Dermis blood vessel endothelial cell (primary cell): Measurements from ENCODE around the gene INHBC. TPM values are rescaled to one million over a fixed set of nuclear protein-coding genes. Genes with fewer than 3 reads are reported as not detected.

Experiments used
- DNase-seq: peaks from one replicate; pipeline ENCODE4 v3.0.0; 2010
- total RNA-seq: library from RNA; depleted of rRNA; stranded (reverse); fragments of >200 nt; gene quantifications from 2 replicates; pipeline ENCODE4 v1.2.3, GENCODE V29; 2014

Gene INHBC
- total RNA-seq, 1 donor from 2014 or later = not detected

DNA sequence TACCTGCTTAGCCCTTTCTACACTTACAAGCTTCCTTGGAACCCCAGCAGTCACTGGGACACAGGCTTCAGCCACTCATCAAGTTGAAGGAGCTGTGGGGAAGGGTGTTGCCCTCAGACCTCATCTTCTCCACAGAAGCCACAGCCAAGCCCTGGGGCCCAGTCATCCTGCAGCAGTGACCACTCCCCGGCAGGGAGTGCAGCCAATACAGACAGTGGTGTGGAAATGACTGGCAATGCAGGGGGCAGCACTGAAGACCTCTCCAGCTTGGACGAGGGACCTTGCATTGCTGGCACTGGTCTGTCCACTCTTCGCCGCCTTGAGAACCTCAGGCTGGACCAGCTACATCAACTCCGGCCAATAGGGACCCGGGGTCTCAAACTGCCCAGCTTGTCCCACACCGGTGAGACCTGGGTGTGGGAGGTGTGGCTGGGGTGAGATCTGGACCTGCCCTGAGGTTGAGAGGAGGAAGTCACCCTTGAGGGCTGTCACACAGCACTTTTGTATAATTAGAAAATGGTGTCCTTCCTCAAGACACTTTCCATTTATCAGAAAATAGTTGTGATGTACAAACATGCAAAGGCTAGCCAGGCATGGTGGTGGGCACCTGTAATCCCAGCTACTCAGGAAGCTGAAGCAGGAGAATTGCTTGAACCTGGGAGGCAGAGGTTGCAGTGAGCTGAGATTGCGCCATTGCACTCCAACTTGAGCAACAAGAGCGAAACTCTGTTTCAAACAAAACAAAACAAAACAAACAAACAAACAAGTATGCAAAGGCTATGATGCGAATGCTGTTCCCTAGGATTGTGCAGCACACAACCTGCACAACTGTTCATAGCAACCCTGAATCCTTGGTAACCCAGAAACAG is 34.9 kb downstream of the INHBC start:
- no peak for DNase-seq

DNA sequence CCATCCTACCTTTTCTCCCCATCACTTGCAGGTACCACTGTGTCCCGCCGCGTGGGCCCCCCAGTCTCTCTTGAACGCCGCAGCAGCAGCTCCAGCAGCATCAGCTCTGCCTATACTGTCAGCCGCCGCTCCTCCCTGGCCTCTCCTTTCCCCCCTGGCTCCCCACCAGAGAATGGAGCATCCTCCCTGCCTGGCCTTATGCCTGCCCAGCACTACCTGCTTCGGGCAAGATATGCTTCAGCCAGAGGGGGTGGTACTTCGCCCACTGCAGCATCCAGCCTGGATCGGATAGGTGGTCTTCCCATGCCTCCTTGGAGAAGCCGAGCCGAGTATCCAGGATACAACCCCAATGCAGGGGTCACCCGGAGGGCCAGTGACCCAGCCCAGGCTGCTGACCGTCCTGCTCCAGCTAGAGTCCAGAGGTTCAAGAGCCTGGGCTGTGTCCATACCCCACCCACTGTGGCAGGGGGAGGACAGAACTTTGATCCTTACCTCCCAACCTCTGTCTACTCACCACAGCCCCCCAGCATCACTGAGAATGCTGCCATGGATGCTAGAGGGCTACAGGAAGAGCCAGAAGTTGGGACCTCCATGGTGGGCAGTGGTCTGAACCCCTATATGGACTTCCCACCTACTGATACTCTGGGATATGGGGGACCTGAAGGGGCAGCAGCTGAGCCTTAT is 35.8 kb downstream of the INHBC start:
- DNase-seq = no peak

DNA sequence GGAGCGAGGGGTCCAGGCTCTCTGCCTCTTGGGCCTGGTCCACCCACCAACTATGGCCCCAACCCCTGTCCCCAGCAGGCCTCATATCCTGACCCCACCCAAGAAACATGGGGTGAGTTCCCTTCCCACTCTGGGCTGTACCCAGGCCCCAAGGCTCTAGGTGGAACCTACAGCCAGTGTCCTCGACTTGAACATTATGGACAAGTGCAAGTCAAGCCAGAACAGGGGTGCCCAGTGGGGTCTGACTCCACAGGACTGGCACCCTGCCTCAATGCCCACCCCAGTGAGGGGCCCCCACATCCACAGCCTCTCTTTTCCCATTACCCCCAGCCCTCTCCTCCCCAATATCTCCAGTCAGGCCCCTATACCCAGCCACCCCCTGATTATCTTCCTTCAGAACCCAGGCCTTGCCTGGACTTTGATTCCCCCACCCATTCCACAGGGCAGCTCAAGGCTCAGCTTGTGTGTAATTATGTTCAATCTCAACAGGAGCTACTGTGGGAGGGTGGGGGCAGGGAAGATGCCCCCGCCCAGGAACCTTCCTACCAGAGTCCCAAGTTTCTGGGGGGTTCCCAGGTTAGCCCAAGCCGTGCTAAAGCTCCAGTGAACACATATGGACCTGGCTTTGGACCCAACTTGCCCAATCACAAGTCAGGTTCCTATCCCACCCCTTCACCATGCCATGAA is 36.5 kb downstream of the INHBC start:
- DNase-seq = no peak

DNA sequence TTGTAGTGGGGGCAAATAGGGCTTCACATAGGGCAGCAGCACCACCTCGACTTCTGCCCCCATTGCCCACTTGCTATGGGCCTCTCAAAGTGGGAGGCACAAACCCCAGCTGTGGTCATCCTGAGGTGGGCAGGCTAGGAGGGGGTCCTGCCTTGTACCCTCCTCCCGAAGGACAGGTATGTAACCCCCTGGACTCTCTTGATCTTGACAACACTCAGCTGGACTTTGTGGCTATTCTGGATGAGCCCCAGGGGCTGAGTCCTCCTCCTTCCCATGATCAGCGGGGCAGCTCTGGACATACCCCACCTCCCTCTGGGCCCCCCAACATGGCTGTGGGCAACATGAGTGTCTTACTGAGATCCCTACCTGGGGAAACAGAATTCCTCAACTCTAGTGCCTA is 37.1 kb downstream of the INHBC start:
- DNase-seq = no peak

DNA sequence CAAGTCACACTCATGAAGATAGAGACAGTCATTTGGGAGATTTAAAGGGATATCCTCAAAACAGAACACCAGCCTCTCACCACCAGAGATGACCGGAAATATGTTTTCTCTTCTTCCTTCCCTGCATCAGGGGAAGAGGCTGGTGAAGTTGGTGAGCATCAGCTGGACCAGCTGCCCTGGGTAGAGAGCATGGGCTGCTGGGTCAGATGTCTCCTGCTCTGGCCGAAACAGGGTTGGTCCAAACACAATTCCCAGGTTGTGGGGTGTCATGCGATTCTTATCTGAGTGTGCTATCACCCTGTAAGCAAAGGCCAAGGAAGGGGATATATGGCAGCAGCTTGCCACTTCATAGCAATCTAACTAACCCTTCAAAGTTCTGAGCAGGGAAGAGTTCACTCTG is 37.8 kb downstream of the INHBC start:
- no peak for DNase-seq

DNA sequence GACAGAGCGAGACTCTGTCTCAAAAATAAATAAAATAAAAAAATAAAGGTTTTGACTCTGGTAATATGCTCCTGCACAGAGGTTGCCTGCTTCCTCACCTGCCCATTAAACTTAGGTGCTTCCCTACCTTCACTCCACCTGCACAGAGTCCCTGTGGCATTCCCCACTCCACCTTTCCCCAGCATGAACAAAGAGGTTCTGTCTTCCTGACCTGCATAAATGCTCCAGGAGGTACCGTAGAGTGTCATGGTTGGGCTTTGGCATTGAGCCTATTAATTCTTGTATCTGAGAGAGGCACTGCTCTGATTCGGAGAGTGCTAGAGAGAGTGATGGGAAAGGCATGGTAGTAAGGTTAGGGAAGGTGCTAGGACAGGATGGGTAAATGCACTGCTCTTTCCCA is 38.8 kb downstream of the INHBC start:
- no peak for DNase-seq

DNA sequence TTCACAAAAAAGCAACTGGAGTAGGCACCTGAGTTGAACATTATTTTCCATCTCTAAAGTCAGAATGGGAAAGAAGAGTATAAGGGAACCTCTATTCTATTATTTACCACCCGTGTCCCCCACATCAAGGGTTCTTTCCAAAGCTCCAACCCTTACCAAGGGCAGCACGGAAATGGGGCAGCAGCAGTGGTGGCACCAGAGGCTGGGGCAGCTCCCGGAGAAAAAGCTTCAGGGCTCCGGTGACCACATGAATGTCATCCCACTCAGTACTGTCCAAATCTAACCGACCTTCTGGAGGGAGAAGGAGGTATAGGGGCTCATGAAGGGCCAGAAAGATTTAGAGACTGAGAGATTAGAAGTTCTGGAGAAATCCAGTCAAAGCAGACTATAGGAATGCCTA is 39.3 kb downstream of the INHBC start:
- DNase-seq = no peak

DNA sequence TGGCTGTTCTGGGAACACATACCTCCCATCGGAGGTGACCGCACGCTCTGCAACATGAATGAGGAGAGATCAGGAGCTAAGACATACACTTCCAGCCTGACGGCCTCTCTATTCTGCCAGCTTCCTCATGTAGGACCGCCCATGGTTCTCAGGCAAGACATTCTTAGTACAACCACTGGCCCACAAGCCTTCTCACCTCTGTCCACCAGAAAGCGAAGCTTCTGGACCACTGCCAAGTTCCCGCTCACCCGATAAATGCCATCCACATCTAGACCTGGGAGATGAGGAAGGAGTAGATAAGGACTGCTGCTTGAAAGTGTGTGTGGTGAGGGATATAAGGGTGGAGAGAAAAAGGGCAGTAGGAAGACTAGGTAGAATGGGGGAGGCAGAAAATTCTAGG is 39.8 kb downstream of the INHBC start:
- no peak for DNase-seq

DNA sequence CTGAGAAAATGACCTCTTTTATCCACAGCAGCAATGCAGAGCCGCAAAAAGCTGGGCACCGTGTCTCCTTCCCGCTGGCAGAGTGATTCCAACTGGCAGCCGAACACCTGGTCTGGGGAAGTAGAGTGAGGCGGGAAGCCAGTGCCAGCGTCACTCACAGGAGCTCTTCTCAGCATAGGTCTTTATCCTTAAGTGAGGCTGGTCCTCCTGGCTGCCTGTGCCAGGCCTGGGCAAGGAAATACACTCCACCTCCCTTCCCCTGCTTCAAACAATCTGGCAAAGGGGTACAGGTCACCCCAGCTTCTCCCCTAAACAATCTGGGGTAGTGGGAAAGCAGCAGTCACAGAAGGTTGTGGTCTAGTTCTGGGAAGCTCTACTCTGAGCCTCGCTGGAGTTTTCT is 40.3 kb downstream of the INHBC start:
- DNase-seq = no peak

DNA sequence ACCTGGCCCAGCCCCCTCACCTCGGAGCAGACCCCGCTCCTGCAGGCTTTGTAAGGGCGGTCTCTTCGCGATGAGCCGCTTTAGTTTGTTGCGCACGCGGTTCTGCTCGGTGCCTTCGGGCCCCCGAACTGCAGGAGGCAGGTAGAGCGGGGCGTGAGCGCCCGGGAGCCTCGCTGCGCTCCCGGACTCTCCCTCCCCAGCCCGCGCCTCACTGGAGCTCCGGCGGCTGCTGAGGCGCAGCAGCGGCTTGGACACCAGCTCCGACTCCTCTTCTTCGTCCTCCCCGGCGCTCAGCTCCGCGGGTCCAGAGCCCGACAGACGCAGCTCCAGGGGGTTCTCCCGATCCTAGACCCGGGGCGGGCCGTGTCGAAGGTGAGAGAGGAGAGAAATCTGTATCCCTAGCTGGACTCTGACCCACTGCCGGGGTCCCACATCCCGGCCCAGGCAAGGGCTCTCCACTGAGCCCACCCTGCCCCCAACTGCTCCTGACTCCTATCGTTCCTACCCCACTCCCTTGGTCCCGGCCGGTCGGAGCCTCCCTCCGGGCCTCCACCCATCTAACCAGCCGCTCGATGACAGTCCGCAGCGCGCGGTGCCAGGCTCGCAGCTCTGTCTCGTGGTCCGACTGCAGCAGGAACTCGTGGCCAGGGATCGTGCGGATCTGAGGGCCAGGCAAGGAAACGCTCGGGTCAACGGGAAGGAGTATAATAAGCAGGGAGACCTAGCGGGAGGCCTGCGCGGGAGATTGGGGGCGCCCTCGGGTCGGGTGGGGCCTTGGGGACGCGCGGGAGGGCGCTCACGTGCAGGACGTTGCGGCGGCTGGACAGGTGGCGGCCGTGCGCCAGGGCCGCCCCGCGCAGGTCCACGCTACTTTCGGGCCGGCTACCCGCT is 40.9 kb downstream of the INHBC start:
- DNase-seq = peak; percentile 35

DNA sequence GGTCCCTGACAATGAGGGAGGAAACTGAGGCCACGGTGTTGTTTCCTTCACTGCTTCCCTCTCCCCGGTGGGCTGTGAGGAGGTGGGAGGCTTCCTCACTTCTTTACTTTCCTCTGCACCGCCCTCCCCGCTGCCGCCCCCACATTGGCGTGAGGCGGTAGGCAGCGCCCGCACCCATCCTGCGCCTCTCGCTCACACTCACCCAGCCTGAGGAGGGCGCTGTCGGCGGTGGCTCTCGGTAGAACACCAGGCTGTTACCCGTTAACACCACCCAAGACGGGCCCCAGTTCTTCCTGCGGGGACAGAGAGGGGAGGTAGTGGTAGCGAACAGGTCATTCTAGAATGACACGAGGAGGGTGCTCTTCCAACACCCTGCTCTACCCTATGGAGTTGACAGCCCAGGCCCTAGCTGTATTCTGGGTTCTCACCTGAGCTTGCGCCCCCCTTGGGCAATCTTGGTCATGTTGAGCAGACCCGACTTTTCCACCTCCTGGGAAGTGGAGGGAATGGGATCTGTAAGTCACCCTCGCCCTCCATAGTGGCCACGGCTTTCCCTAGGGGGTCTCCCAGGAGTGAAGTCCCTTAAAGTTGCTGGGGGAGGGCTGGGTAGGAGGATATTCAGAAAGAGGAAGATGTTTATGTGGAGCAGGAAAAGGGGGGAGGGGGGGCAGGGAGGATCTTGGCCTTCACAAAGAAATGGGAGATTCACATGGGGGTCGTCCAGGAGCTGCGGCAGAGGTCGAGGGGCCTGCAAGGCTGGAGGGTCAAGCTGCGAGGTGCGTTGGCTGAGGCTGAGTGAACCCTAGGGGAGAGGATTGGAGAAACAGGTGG is 41.8 kb downstream of the INHBC start:
- DNase-seq = no peak

DNA sequence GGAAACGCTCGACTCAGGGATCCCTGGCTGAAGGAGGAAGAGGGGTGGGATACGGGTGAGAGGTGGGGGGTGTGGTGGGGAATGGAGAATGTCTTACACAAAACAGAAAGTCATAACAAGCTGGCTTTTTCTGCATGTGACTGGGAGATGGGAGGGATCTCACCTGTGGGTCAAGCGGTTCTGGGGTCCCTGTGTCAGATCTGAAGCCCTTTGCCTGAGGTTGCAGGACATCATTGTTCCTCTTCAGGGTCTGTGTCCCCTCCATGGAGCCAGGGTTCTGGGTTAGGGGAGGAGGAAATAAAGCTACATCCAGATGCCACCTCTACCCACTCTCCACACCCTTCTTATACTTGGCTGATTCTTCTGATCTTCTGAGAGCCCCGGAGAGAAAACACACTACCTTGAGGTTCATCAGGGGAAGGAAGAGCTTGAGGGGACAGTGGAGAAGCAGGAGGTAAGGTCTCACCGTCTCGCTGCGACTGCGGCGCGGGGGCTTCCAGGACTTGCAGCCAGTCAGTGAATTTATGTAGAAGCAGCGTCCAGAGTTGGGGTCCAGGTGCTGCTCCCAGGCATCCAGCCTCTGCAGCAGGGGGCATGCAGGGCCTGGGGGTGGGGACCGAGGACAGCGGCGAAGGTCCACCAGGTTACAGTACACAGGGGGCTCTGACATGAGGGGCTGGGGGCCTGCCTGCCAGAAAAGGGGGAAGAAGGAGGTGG is 42.6 kb downstream of the INHBC start:
- no peak for DNase-seq

DNA sequence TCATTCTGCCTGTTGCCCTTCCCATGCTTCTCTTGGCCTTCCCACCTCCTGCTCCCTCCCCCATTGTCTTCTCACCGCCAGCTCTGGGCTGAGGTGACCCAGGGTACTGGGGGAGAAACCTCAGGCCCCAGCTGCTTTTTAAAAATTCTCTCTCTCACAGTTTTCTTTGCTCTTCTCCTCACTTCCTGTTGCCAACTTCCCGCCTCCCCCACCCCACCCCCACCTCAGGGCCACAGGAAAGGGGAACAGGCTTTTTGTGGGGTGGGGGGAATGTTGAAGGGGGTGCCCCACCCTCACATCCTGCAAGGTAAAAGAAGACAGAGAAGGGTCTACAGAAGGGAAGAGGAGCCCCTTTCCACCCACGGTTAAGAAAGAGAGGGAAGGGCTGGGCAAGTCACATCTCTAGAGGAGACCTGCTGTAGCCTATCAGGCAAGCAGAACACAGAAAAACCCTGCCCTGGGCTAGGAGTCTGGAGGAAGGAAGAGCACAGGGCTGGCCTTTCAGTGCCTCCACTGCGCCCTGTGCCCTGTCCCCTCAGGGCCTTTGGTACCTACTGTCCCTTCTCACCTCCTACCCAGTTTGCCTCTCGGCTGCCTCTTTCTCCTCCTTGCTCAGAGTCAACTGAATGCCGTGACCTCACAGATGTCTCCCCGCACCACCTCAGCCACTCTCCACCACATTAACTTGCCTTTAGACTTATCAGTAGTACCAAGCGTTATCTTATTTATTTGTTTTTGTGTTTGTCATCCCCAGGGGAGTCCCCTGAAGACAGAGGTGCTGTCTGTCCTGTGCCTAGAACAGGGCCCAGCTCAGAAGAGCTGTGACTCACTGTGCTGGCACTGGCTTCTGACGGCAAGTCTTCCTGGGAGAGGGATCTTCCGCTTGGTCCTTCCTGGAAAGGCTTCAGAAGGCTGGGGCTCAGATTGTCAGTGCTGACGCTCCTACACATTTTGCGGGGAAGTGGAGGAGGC is 43.4 kb downstream of the INHBC start:
- no peak for DNase-seq

DNA sequence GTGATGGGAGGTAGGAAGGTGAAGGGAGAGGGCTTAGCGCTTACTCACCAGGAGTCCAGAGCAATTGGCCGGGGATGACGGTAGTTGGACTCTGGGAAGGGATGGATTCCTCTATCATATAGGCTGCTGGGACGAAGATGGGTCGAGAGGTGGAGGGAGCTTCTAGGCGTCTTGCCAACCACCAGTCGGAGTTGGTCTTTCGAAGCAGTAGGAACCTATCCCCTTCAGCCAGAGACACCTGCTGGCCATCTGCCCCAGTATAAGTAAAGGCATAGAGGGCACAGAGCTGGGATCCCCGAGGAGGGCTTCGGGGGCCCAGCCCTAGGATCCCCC is 44.4 kb downstream of the INHBC start:
- DNase-seq = no peak

DNA sequence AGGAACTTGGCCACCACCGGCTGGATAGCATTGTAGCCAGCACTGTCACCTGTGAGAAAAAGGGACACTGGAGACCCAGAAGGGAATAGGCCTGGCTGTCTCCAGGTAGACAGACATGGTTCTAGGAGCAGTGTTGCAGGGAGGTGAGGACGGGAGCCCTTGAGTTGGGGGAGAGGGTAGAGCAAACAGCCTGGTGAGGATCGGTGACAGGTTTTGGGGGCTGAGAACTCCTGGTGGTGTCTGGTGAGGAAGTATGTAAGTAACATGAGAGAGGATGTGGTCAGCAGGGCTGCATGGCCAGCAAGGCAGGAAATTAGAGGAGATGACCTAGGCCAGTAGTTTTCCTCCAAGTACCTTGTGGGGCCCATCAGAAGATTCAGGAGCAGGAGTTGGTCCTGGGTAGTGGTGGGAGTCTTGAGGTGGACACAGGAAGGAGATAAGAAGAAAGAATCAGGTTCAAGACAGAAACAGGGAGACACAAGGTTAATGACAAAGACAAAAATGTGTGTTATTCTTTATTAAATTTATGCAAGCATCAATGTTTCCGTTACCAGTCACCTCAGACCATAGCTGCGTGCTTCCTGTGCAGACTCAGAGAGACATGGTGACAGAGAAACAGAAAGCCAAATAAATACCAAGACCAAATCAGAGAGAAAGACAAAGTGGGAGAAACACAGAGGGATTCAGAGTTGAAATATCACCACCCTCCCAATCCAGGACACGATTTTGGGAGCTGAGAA is 45.0 kb downstream of the INHBC start, which contains the start of gene ARHGAP9:
Gene ARHGAP9 (minus strand): TSS at position 491 of the 740 bp plus-strand sequence. CDS start 460 bp downstream, at position 31.
- DNase-seq = peak; percentile 34

DNA sequence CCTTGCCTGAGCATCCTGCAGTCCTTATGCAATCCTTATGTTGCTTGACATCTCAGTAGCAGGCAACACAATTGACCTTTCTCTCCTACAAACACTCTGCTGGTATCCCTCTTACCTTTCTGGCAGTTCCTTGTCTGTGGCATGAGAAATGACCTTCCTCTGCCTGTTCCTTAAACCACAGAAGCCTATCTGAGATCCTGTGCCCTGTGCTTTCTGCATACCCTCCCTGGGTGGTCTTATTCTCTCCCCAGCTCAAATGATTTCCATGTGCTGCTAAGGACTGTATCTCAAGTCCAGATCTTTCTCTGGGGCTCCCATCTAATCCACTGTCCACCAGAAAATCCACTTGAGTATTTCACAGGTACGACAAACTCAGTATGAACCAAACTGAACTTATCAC is 47.1 kb downstream of the INHBC start:
- no peak for DNase-seq

DNA sequence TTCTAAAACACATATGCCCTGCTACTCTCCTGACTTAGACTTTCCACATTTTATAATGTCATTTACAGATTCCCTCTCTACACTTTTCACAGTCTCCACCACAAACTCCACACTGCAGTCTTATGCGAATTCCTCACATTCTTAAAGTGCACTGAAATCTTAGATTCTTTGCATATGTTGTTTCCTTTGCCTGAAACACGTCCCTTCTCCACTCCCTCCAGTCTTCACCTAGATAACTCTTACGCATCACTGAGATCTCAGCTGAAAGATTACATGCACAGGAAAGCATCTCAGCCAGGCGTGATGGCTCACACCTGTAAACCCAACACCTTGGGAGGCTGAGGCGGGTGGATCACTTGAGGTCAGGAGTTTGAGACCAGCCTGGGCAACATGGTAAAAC is 48.9 kb downstream of the INHBC start:
- no peak for DNase-seq

DNA sequence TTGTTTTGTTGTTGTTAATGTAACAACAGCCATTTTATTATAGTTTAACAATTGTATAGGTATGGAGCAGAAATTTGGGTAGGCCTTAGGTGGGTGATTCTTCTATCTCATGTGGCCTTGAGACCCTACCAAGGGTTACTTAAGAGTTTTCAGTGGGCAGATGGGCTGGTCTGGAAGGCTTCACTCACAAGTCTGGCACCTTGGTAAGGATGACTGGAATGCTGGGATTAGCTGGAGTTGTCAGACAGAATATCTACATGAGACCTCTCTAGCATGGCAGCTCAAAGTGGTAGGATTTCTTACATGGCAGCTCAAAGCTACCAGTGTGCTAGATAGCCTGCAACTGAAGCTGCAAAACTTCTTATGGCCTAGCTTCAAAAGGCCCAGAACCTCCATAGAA is 51.1 kb downstream of the INHBC start:
- no peak for DNase-seq

DNA sequence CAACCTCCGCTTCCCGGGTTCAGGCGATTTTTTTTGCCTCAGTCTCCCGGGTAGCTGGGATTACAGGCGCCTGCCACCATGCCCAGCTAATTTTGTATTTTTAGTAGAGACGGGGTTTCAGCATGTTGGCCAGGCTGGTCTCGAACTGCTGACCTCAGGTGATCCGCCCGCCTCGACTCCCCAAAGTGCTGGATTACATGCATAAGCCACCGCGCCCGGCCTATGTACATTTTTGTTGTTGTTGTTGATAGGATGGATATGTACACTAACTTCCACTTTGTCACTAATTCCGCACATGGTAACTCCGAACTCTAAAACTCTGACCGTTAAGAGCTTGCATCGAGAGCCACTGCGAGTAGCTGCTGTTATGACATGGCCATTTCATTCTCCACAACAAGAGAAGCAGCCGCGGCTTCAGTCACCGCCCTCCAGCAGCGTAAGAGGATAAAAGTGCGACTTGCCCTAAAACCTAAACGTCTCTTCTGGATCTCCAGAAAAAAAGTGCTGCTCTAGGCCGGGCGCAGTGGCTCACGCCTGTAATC is 52.5 kb downstream of the INHBC start:
- DNase-seq = no peak
